ENCODE measurements around the gene AJAP1. TPM values are rescaled to one million over a fixed set of nuclear protein-coding genes. Genes with fewer than 3 reads are reported as not detected.

AJAP1 gene
- total and polyA plus RNA-seq, 10 of the 15 experiments (the other 5 are each of a cell fraction or from before 2014, with no cell fraction given), result not detected

- SMC1A ChIA-PET (ENCODE audit: uncharacterized antibody, unreplicated experiment), result no interaction called here
- BruUV-seq (replicated peaks), result no TSS peak
- CTCF ChIA-PET, result no interaction called here
- TF ChIP-seq SRF (IDR thresholded peaks at IDR 0.05; ENCODE audit: low read depth in 2 of 2, low read length in 2 of 2), result no peak
- no peak for TF ChIP-seq CUX1 (IDR thresholded peaks at IDR 0.05; ENCODE audit: insufficient replicate concordance, low read depth, low read length)
- TF ChIP-seq ZNF217 (IDR thresholded peaks at IDR 0.05), result no peak
- no peak for TF ChIP-seq SP1 (IDR thresholded peaks at IDR 0.05; ENCODE audit: low read depth, low read length)
- no peak for TF ChIP-seq NFYA (IDR thresholded peaks at IDR 0.05; ENCODE audit: borderline replicate concordance, low read depth, low read length)
- no peak for TF ChIP-seq NFYB (IDR thresholded peaks at IDR 0.05; ENCODE audit: insufficient read depth, low read depth, low read length)
- no peak for TF ChIP-seq NFXL1 (IDR thresholded peaks at IDR 0.05; ENCODE audit: borderline replicate concordance)
- TF ChIP-seq, protein P1, sequence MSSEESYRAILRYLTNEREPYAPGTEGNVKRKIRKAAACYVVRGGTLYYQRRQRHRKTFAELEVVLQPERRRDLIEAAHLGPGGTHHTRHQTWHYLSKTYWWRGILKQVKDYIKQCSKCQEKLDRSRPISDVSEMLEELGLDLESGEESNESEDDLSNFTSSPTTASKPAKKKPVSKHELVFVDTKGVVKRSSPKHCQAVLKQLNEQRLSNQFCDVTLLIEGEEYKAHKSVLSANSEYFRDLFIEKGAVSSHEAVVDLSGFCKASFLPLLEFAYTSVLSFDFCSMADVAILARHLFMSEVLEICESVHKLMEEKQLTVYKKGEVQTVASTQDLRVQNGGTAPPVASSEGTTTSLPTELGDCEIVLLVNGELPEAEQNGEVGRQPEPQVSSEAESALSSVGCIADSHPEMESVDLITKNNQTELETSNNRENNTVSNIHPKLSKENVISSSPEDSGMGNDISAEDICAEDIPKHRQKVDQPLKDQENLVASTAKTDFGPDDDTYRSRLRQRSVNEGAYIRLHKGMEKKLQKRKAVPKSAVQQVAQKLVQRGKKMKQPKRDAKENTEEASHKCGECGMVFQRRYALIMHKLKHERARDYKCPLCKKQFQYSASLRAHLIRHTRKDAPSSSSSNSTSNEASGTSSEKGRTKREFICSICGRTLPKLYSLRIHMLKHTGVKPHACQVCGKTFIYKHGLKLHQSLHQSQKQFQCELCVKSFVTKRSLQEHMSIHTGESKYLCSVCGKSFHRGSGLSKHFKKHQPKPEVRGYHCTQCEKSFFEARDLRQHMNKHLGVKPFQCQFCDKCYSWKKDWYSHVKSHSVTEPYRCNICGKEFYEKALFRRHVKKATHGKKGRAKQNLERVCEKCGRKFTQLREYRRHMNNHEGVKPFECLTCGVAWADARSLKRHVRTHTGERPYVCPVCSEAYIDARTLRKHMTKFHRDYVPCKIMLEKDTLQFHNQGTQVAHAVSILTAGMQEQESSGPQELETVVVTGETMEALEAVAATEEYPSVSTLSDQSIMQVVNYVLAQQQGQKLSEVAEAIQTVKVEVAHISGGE (CRISPR knock-in tag; IDR thresholded peaks at IDR 0.05), result no peak
- TF ChIP-seq JUNB (IDR thresholded peaks at IDR 0.05), result no peak
- no peak for TF ChIP-seq TCF3 (IDR thresholded peaks at IDR 0.05; ENCODE audit: borderline replicate concordance, insufficient read depth, low read depth, low read length)
These were observed 45.2 kb downstream of the AJAP1 start for GRCh38 chr1:4699376-4700301.

More at GRCh38 chr1:4699376-4700301, 45.2 kb downstream of the AJAP1 start:
- ATAC-seq, result no peak
- ChIA-PET RAD21 (ENCODE audit: unreplicated experiment) (no interaction called here), POLR2A (no interaction called here)
- intact Hi-C loops (cut with micrococcal nuclease; ENCODE audit: unreplicated experiment), result no loop called here
- in situ Hi-C loops (cut with MboI), result no loop called here
- WGBS (ENCODE audit: insufficient coverage, insufficient replicate concordance, low lambda C conversion rate, missing lambda C conversion rate), result 45% methylated on average over 21 of the region's 21 CpGs
- H3K27me3 ChIP-seq (replicated peaks in 1 of 2; ENCODE audit: control insufficient read depth in 2 of 2, insufficient read depth in 2 of 2, low read length in 1 of 2), result no peaks in the 10 kb centered on the region
- H3K4me3 ChIP-seq, result no peak overlapping the region
- H3K9ac ChIP-seq (ENCODE audit: control insufficient read depth, insufficient read depth, low read length), result no peak overlapping the region
- H3K4me1 ChIP-seq (ENCODE audit: control insufficient read depth, insufficient read depth, low read length), result no peaks in the 10 kb centered on the region
- no peak overlapping the region for H3K27ac ChIP-seq (ENCODE audit: control insufficient read depth, insufficient read depth)
- H2AFZ ChIP-seq (ENCODE audit: control insufficient read depth, low read depth, low read length), result no peak overlapping the region
- no peak for DNase-seq (ENCODE audit: low read depth, low spot score)
- H4K20me1 ChIP-seq (ENCODE audit: control insufficient read depth, insufficient read depth), result no peaks in the 10 kb centered on the region
- no peaks in the 10 kb centered on the region for H3K36me3 ChIP-seq (ENCODE audit: control insufficient read depth in 2 of 2, insufficient read depth in 2 of 2, low read length in 1 of 2)
- no peak overlapping the region for H3K4me2 ChIP-seq (ENCODE audit: control insufficient read depth, insufficient read depth)
- no peak for FAIRE-seq
- H3K79me2 ChIP-seq (ENCODE audit: control insufficient read depth, insufficient read depth, low read length), result no peaks in the 10 kb centered on the region
- H3K9me3 ChIP-seq (replicated peaks; ENCODE audit: control insufficient read depth, insufficient read depth, low read length), result no peaks in the 10 kb centered on the region
